Sigmoid colon (tissue), 4 donors: ENCODE data around the gene RASD2.

ENCODE experiments used
- CTCF ChIP-seq, 4 experiments: fragments of 450-650 bp in 3 of 4; fragments of 200-600 bp in 1 of 4; IDR thresholded peaks; one replicate each; pipeline ENCODE4 v1.5.1; 2016 to 2019; ENCODE audit warnings: antibody characterized with exemption in 4 of 4, mild to moderate bottlenecking in 3 of 4, moderate library complexity in 2 of 4
- POLR2A ChIP-seq, 2 donors: fragments of 450-650 bp; IDR thresholded peaks; one replicate each; pipeline ENCODE4 v1.6.1; 2016; ENCODE audit warnings: antibody characterized with exemption in 2 of 2, mild to moderate bottlenecking in 2 of 2, moderate library complexity in 2 of 2
- POLR2AphosphoS5 ChIP-seq, 4 donors: sonication (generic); formaldehyde crosslinking; IDR thresholded peaks; one replicate each; pipeline ENCODE4 v1.6.1; 2017; ENCODE audit warnings: antibody characterized with exemption in 4 of 4

- TF ChIP-seq CTCF (IDR thresholded peaks at IDR 0.05) (no peak), POLR2AphosphoS5 (IDR thresholded peaks at IDR 0.05) (no peak), POLR2A (IDR thresholded peaks at IDR 0.05) (no peak)
Observed at GRCh38 chr22:35552196-35552842, 11.7 kb downstream of the RASD2 start.
